Raji (cell line): ENCODE results near the gene POLR1A.

Experiments
- POLR2A ChIP-seq: IDR thresholded peaks from 2 replicates; pipeline ENCODE4 v1.6.1; 2011; ENCODE audit warnings: low read depth, low read length, control low read depth; ENCODE audit not compliant: insufficient read depth

Gene POLR1A

GRCh38 chr2:85996591-85996990 is 109.1 kb downstream of the POLR1A start:
- TF ChIP-seq POLR2A, result no peak

GRCh38 chr2:85995648-85996529 is 109.8 kb downstream of the POLR1A start:
- TF ChIP-seq POLR2A, result no peak

- TF ChIP-seq POLR2A, result no peak
Observed at GRCh38 chr2:85994897-85995647, 110.6 kb downstream of the POLR1A start.

- no peak for TF ChIP-seq POLR2A
Observed at GRCh38 chr2:85994421-85994777, 111.3 kb downstream of the POLR1A start.

GRCh38 chr2:85992611-85993010 is 113.1 kb downstream of the POLR1A start:
- no peak for TF ChIP-seq POLR2A

- TF ChIP-seq POLR2A, result no peak
Observed at GRCh38 chr2:85990084-85990483, 115.6 kb downstream of the POLR1A start.

GRCh38 chr2:85989288-85989865 is 116.3 kb downstream of the POLR1A start:
- TF ChIP-seq POLR2A, result no peak

GRCh38 chr2:85988914-85989270 is 116.8 kb downstream of the POLR1A start:
- TF ChIP-seq POLR2A, result no peak

- no peak for TF ChIP-seq POLR2A
Observed at GRCh38 chr2:85988175-85988913, 117.3 kb downstream of the POLR1A start.

GRCh38 chr2:85987266-85988174 is 118.2 kb downstream of the POLR1A start:
- TF ChIP-seq POLR2A, result no peak

GRCh38 chr2:85986121-85986520 is 119.6 kb downstream of the POLR1A start:
- no peak for TF ChIP-seq POLR2A

GRCh38 chr2:85984788-85985187 is 120.9 kb downstream of the POLR1A start:
- no peak for TF ChIP-seq POLR2A

GRCh38 chr2:85983766-85984165 is 121.9 kb downstream of the POLR1A start:
- TF ChIP-seq POLR2A, result no peak

GRCh38 chr2:85981579-85982247 is 124.0 kb downstream of the POLR1A start:
- TF ChIP-seq POLR2A, result no peak
